PC-3 (cell line): ENCODE data around the gene UTP20.

Source experiments
- CTCF ChIP-seq: fragments of 300-600 bp; sonication (generic); conservative IDR thresholded peaks from 2 replicates; pipeline ENCODE4 v1.5.1; 2017; ENCODE audit warnings: antibody characterized with exemption, low read depth, mild to moderate bottlenecking, low read length
- EZH2 ChIP-seq: fragments of 300-600 bp; sonication (generic); IDR thresholded peaks from one replicate; pipeline ENCODE4 v1.6.1; 2017; ENCODE audit warnings: antibody characterized with exemption, mild to moderate bottlenecking, low read length; ENCODE audit not compliant: unreplicated experiment

GRCh38 chr12:101243616-101244015 is 36.3 kb upstream of the UTP20 start:
- TF ChIP-seq CTCF, result no peak
- TF ChIP-seq EZH2, result no peak
